Measurements from ENCODE around the gene SYNDIG1. TPM values are rescaled to one million over a fixed set of nuclear protein-coding genes. Genes with fewer than 3 reads are reported as not detected.

SYNDIG1 gene
- total RNA-seq, 1 experiment from 2014 or later = 5.4 TPM

DNA sequence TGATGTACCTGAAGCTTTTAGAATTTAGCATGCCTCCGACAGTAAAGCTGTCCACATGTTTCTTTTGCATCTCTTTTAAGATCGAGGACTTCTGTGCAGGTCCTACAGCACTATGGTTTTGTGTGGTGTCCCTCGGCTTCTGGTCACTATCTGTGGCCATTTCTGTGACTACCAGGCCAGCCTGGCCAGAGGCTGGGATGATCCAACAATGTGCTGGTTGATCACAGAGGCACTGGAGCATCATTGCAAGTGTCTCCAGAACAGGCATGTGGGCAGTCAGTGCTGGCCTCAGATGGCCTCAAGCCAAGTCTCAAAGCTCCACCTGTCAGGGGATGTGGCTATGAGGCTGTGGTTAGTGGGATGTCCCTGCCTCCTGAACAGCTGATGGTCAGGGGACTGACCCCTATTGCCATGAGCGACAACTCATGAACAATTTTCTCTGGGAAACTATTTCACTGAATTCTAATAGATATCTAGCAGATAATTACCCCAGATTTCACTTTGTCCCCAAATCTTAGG lies 136.6 kb downstream of the SYNDIG1 start:
- H3K23ac ChIP-seq (ENCODE audit: insufficient read length, low read depth, low read length) = no peak overlapping the region
- peaks cover 21 to 26% of the 10 kb centered on the region in 2 experiments for H3K4me1 Mint-ChIP-seq
- H4K5ac ChIP-seq (ENCODE audit: insufficient read length, low read depth, low read length) = no peak overlapping the region
- H3K27me3 ChIP-seq (ENCODE audit: insufficient read depth, low read length) = no peaks in the 10 kb centered on the region
- no peak overlapping the region for H2BK120ac ChIP-seq (ENCODE audit: low read depth, low read length, poor library complexity, severe bottlenecking)
- H3K23me2 ChIP-seq (ENCODE audit: insufficient read length, low read depth, low read length, poor library complexity, severe bottlenecking) = no peaks in the 10 kb centered on the region
- no peak overlapping the region for H3K4me3 Mint-ChIP-seq
- H2BK12ac ChIP-seq (ENCODE audit: insufficient read length, low read depth, low read length) = no peak overlapping the region
- H3K79me2 ChIP-seq (ENCODE audit: insufficient read depth, low read length) = peaks cover 3% of the 10 kb centered on the region; the same call in 1 of the 2 replicates
- H3K27ac ChIP-seq (ENCODE audit: insufficient read length, low read depth, low read length) = no peak overlapping the region
- H3K18ac ChIP-seq (ENCODE audit: insufficient read length, low read depth, low read length) = no peak overlapping the region
- H3K27me3 Mint-ChIP-seq (ENCODE audit: low read depth) = no peaks in the 10 kb centered on the region
- no peak overlapping the region for H2BK20ac ChIP-seq (ENCODE audit: low read depth, low read length, poor library complexity, severe bottlenecking)
- WGBS (ENCODE audit: extremely low coverage, insufficient read length, low lambda C conversion rate) = no CpG with 5 or more reads among the region's 4 CpGs
- H4K8ac ChIP-seq (replicated peaks; ENCODE audit: insufficient read length, low read depth, low read length) = no peak overlapping the region
- H3T11ph ChIP-seq (ENCODE audit: low read length) = no peak overlapping the region
- no peak overlapping the region for H4K91ac ChIP-seq (ENCODE audit: insufficient read length, low read depth, low read length)
- peaks cover 0 to 3% of the 10 kb centered on the region in 2 experiments; a peak in 1 of 5 replicates for H3K9me3 Mint-ChIP-seq
- no peaks in the 10 kb centered on the region for H3K9me3 ChIP-seq (ENCODE audit: control insufficient read depth, low read depth, low read length)
- no peak overlapping the region for H3K14ac ChIP-seq (ENCODE audit: insufficient read depth, low read length)
- no peak for DNase-seq
- H4K20me1 ChIP-seq (ENCODE audit: control insufficient read depth, insufficient read depth, insufficient read length) = no peaks in the 10 kb centered on the region
- H2BK5ac ChIP-seq (ENCODE audit: insufficient read length, low read length) = no peak overlapping the region
- H2AFZ ChIP-seq (ENCODE audit: low read length) = no peak overlapping the region
- H3K56ac ChIP-seq (ENCODE audit: insufficient read length, low read depth, low read length) = no peak overlapping the region
- TF ChIP-seq, protein P1, sequence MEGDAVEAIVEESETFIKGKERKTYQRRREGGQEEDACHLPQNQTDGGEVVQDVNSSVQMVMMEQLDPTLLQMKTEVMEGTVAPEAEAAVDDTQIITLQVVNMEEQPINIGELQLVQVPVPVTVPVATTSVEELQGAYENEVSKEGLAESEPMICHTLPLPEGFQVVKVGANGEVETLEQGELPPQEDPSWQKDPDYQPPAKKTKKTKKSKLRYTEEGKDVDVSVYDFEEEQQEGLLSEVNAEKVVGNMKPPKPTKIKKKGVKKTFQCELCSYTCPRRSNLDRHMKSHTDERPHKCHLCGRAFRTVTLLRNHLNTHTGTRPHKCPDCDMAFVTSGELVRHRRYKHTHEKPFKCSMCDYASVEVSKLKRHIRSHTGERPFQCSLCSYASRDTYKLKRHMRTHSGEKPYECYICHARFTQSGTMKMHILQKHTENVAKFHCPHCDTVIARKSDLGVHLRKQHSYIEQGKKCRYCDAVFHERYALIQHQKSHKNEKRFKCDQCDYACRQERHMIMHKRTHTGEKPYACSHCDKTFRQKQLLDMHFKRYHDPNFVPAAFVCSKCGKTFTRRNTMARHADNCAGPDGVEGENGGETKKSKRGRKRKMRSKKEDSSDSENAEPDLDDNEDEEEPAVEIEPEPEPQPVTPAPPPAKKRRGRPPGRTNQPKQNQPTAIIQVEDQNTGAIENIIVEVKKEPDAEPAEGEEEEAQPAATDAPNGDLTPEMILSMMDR (conservative IDR thresholded peaks at IDR 0.05) = no peak
- H3K4me2 ChIP-seq (ENCODE audit: insufficient read depth, insufficient read length, low read length) = no peak overlapping the region
- peaks cover 0 to 4% (median 1%) of the 10 kb centered on the region in 3 experiments; a peak in 2 of 7 replicates for H3K36me3 Mint-ChIP-seq (ENCODE audit: insufficient read depth in 1 of 3, low read depth in 3 of 3)
- no peak overlapping the region for H2AK5ac ChIP-seq (ENCODE audit: insufficient read length, low read length)
- H2BK15ac ChIP-seq (ENCODE audit: low read depth, low read length) = no peak overlapping the region
- no peak overlapping the region for H3K4ac ChIP-seq (ENCODE audit: low read depth, low read length)
- H3K79me1 ChIP-seq (ENCODE audit: insufficient read depth, low read depth, low read length, poor library complexity, severe bottlenecking) = no peaks in the 10 kb centered on the region
- H3K9ac ChIP-seq (ENCODE audit: extremely low read depth, insufficient read length, low read length) = no peak overlapping the region
- peaks cover 6% of the 10 kb centered on the region; the same call in 1 of the 2 replicates for H3K4me1 ChIP-seq (ENCODE audit: insufficient read depth, low read length)
- no peak overlapping the region for H3K27ac Mint-ChIP-seq
